GM18870 (cell line): Measurements from ENCODE around the gene ARSG.
"Not testable (repeated sequence)": the region's sequence is repeated elsewhere in the genome, so short reads cannot be mapped to it uniquely, and the experiment has no call there.

Experiments used
- ATAC-seq: cut with Tn5 transposase; IDR thresholded peaks from one replicate; pipeline ENCODE4 v1.9.1; 2021; ENCODE audit warnings: moderate library complexity; ENCODE audit not compliant: unreplicated experiment

Gene ARSG

DNA sequence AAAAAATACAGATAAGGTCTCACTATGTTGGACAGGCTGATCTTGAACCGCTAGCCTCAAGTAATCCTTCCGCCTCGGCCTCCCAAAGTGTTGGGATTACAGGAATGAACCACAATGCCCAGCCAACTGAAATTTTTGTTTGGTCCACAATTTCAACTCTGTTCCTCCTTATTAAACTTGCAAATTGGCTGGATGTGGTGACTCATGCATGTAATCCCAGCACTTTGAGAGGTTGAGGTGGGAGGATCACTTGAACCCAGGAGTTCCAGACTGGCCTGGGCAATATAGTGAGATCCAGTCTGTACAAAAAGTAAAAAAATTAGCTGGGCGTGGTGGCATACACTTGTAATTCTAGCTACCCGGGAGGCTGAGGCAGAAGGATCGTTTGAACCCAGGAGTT lies 13.4 kb downstream of the ARSG start:
- ATAC-seq: no peak

DNA sequence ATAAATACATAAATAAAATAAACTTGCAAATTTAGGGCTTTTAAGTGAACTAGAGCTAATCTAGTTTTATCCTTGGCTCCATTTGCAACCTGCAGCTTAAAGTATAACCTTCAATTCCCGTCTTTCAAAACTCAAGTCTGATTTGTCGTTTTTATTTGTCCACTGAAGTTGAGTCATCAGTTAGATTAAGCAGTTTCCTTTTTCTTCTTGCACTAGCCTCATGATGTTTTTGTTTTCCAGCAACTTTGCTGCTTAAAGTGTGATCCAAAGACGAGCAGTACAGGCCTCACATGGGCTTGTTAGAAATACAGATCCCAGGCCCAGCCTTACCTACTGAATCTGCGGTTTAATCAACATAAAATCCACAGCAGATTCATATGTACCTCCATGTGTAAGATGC lies 13.8 kb downstream of the ARSG start:
- ATAC-seq: no peak

DNA sequence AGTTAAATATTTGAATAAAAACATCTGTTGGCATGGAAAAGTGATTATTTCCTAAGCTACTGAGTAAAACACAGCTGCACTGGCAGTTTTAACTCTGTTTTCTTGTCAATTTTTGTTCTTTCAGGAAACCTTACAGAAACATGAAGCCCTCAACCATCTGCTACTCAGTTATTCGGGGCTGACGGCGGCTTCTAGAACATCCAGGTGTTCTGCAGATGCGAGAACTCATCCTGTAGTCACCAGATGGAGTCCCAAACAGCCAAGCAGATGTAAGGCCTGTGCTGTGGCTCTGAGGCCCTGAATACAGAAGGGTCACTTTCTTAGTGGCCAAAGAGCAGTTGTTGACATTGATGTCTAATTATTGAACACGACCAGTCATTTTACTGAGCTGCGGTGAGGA lies 15.5 kb downstream of the ARSG start:
- no peak for ATAC-seq

DNA sequence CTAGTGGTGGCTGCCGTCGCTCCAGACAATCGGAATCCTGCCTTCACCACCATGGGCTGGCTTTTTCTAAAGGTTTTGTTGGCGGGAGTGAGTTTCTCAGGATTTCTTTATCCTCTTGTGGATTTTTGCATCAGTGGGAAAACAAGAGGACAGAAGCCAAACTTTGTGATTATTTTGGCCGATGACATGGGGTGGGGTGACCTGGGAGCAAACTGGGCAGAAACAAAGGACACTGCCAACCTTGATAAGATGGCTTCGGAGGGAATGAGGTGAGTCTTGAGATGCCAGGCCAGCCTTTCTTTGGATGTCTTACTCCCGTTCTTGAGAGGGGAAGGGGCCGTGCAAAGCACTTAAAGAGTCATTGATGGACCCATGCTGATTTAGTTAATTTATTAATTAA lies 16.1 kb downstream of the ARSG start:
- no peak for ATAC-seq

DNA sequence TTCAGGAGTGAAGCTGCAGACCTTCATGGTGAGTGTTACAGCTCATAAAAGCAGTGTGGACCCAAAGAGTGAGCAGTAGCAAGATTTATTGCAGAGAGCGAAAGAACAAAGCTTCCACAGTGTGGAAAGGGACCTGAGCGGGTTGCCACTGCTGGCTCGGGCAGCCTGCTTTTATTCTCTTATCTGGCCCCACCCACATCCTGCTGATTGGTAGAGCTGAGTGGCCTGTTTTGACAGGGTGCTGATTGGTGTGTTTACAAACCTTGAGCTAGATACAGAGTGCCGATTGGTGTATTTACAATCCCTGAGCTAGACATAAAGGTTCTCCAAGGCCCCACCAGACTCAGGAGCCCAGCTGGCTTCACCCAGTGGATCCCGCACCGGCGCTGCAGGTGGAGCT lies 17.2 kb downstream of the ARSG start:
- ATAC-seq: not testable (repeated sequence)

DNA sequence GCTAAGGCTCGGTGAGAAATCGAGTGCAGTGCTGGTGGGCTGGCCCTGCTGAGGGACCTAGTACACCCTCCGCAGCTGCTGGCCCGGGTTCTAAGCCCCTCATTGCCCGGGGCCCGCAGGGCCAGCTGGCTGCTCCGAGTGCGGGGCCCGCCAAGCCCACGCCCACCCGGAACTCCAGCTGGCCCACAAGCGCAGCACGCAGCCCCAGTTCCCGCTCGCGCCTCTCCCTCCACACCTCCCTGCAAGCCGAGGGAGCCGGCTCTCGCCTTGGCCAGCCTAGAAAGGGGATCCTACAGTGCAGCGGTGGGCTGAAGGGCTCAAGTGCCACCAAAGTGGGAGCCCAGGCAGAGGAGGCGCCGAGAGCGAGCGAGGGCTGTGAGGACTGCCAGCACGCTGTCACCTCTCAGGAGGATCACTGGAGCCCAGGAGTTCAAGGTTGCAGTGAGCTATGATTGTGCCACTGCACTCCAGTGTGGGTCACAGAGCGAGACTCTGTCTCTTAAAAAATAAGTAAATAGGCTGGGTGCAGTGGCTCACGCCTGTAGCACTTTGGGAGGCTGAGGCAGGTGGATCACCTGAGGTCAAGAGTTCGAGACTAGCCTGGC lies 17.9 kb downstream of the ARSG start:
- not testable (repeated sequence) for ATAC-seq

DNA sequence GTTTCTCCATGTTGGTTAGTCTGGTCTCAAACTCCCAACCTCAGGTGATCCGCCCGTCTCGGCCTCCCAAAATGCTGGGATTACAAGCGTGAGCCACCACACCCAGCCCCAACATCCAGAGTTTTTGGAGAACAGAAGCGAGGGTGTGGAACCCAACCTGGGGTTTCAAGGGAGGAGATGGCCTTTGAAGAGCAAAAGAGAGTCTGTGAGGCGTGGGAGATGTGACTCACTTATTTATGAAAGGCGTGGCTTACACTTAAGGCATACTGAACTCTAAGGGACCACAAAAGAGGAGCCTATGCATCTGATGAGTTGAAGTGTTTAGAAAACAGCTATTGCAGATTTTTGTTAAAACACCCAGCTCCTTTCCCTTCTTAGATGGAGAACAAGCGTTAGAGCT lies 18.9 kb downstream of the ARSG start:
- no peak for ATAC-seq

DNA sequence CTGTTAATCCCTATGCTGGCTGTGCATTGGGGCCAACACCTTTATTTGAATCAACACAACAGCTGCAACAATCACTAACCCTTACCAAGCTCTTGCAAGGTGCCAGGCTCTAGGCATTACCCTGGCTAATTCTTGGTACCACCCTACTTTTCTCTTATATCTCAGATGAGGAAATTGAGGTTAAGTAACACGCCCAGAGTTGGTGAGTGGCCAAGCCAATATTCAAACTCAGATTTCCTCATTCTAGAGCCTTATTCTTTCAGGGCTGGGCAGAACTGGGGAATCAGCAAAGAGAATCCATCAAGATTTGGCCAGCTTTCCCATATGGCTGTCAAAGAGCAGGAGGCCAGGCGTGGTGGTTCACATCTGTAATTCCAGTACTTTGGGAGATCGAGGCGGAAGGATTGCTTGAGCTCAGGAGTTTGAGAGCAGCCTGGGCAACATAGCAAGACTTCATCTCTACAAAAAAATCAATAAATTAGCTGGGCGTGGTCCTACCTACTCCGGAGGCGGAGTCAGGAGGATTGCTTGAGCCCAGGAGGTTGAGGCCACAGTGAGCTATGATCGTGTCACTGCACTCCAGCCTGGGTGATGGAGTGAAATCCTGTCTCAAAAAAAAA lies 23.7 kb downstream of the ARSG start:
- no peak for ATAC-seq

DNA sequence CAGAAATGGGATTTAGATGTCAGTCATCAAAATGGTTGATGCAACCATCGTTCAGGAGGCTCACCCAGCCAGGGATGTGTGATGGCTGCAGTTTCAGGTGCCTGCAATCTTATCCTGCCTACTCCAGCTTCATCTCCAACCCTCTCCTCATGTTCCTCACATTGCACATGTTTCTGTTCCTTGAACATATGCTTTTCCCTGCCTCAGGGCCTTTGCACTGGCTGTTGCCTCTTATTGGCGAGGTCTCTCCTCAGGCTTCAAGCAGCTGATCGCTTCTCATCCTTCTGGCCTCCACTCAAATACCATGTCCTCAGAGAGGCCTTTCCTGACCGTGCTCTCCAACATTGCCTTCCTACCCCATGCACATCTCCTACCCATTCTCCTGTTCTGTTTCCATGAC lies 24.6 kb downstream of the ARSG start:
- no peak for ATAC-seq

DNA sequence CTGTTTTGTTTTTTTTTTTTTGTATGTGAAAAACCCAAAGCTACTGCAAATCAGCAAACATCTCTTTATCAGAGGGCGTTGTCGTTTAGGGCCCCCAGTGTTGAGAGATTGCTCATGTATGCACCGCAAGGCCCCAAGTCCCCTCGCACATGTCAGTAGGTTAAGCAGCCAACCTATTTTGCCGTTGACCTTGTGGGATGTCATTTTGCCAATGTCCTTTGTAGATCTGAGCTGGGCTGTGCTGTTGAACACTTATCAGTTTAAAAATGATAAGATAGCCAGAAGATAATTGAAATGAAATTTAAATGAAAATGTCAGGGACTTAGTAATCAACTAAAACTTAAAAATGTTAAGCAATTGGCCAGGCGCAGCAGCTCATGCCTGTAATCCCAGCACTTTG lies 26.2 kb downstream of the ARSG start:
- ATAC-seq: no peak

DNA sequence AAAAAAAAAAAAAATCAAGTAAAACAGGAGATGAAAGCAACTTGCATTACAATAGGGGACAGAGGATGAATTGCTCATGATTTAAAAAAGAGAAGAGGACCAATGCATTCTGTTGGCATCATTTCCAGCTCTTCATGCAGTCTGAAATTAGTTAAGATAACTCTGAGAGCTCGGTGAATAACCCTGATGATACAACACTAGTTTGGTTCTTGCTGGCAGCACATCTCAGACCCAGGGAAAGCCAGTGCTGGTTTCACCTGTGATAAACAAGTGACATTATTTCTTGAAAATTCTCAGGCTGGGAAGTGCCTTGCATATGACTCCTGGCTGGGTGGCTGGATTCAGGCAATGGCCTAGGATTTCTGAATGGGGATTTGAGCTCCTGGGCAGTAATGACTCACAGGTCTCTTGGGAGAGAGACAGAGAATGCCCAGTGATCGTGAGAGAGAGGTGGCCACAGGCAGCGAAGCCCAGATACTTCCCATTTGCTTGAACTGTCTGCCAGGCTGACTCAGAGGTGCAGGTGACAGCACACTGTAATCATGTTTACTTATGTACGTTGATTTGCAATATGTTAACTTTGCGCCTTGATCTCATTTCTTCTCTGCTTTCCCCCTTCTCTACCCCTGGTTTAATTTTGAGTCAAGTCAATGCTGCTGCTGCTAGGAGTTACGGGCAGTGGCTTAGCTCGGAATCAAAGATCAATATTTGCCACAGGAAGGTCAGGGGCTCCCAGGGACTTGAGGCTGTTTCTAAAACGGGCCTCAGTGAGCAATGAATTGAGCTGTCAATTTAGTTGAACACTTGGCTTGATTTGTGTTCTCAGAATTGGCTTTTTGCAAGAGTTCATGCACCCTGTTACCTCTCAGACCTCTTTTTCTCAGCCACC lies 27.1 kb downstream of the ARSG start:
- ATAC-seq: no peak

DNA sequence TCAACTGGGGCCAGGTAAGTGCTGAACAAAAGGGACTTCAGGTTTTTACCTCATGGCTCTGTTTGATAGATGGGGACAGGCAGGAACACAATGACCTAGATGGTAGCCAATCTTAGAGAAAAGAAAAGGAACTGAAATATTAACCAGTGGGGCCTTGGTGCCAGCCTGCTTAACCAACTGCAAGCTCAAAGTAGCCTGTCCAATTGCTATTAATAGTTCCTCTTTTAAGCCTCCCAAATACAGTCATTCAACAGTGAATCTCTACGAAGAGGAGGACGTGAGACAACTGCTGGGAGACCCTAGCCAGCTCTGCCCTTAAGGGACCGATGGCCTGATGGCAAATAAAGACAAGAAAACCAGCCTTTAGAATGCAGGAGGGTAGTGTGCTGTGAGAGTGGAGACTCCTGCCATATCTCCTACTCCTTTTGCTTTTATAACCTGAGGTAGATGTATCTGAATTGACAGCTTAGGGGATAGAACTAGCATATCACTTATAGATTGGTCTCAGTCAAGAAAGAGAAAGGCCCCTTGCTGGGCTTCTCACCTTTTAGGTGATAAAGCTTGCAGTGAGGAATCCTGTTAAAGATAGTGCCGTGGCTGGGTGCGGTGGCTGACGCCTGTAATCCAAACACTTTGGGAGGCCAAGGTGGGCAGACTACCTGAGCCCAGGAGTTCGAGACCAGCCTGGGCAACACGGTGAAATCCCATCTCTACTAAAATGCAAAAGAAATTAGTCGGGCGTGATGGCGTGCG lies 28.3 kb downstream of the ARSG start:
- ATAC-seq: no peak

DNA sequence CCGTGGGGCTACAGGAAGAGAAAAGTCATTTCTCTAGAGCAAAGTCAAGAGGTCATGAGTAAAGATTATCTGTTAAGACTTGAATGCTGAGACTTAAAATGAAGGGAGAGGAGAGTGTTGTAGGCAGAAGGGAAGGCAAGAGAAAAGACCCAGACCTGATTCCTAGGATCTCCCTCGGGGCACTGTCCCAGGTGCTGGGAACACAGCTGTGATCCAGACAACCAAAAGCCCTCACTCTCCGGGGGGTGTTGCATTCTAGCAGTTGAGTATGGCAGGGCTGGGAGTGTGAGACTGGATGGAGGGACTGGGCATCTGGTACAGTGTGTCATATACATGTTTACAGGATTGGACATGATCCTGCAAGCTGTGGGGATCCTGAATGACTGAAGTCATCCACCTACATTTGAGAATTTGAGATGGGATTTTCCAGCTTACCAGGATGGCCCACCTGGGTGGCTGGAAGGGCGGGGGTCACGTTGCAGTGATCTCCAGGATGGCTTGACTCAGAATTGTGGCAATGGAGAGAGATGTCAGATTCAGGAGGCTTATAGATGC lies 29.1 kb downstream of the ARSG start:
- ATAC-seq: no peak

DNA sequence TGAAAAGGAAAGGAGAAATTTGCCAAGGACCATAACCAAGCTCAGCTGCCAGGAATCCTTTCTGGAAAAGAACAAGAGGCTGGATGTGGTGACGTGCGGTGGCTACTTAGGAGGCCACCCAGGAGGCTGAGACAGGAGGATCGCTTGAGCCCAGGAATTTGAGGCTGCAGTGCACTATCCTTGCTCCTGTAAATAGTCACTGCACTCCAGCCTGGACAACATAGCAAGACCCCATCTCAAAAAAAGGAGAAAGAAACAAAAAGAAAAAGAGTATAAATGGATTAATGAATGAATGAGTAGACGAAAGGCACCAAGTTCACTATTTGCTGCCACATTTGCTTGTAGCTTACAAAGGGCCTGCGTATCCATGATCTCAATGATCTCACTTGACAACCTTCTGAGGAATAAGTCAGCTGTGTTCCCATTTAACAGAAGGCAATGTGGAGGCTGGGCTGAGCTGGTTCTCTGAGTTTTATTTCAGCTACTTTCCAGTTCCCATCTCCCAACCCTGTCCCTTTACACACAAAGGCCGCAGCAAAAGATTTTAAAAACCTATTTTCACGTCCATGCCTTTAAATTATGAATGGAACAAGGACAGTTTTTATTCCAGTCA lies 29.8 kb downstream of the ARSG start:
- ATAC-seq: no peak

DNA sequence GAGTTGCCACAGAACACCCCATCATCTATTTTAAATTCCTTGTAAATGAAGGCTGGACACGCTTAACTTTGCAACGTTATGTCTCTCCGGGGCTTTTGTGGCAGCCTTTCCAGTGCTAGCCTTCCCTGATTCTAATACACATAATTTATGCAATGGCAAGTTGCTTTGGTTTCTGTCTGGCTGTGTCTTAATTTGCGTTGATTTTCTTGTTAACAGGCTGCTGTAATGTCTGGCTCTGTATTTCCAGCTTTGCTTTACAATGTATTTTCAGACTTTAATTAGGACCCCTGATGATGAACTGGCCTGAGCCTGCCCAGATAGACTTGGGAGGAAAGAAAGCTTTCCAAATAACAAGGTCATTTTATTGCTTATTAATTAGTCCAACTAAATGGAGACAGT lies 30.3 kb downstream of the ARSG start:
- no peak for ATAC-seq

DNA sequence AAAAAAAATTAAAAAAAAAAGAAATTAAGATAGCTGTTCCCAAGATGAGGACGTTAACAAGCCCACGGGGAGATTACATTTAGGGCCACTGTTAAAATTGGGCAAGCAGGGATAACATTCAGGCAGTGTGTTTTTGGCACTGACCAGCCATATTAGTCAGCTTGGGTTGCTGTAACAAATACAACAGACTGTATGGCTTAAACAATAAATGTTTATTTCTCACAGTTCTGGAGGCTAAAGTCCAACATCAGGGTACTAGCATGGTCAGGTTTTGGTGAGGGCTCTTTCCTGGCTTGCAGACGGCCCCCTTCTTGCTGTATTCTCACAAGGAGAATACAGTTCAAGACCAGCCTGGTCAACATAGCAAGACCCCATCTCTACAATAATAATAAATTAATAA lies 31.3 kb downstream of the ARSG start:
- no peak for ATAC-seq

DNA sequence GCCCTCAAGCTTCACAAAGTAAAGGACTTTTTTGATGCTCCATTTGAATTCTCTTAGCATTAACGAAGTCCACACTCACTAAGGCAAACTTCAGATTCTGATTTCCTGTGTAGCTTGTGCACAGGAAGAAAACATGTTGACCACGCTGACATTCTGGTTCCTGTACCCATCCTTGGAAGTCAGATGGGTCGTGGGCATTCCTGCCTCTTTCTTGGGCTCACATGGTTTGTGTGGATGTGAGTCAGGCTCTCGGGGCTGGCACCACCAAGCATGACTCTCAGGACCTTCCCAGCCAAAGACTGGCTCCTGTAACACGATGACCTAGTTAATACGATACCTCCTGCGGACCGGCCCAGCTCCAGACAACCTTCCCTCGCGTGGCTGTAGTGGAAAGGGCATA lies 32.8 kb downstream of the ARSG start:
- no peak for ATAC-seq

DNA sequence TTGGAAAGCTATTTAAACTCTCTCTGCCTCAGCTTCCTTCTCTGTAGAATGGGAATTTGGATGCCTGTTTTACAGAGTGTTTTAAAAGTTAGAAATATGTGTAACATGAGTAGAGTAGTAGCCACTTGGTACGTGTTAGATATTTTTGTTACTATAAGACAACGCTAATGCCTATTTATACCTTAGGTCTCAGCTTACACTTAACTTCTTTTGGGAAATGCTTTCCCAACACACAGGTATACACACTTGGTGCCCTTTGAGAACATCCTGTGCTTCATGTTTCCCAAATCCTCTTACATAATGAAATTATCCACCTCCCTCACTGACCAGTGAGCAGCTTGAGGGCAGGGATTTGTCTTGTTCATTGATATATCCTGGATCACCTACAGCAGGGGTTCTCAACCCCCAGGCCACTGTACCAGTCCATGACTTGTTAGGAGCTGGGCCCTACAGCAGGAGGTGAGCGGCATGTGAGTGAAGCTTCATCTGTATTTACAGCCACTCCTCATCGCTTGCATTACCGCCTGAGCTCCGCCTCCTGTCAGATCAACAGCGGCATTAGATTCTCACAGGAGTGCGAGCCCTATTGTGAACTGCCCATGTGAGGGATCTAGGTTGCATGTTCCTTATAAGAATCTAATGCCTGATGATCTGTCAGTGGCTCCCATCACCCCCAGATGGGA lies 33.5 kb downstream of the ARSG start:
- ATAC-seq: no peak

DNA sequence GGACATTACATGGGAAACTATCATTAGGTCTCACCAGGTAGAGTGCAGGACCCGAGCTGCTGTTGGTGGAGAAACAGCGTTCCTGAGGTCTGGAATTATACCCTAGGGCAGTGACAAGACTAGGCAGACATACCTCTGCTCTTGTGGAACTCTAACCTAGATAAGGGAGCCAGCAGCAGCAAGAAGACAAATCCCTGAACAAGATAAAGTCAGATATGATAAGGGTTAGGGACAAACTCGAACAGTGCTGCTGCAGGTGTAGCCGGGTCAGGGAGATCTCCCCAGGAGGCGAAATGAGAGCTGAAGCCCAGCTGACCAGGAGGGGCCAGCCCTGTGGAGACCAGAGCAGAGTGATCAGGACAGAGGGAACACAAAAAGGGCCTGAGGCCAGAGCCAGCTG lies 34.7 kb downstream of the ARSG start:
- ATAC-seq: no peak

DNA sequence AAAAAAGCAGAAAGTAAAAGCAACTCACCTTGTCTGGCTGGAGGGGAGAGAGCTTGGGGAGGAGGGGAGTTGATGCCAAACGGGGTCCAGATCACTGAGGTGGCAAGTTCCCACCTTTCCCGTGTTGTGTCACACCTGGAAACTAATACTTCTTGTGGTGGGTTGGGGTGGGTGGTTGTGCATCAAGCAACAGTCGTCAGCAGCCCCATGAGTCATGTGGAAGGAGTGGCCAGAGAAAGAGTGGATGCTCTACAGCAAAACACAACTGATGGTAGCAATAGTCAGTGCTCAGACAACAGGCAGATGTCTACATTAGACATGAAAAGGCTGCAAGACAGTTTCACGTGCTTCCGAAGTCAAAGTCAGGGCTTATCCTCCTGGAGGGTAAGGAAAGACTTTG lies 35.4 kb downstream of the ARSG start:
- ATAC-seq: no peak
